Panc1 (cell line): Measurements from ENCODE around the gene BABAM2.

Source experiments
- POLR2AphosphoS5 ChIP-seq: IDR thresholded peaks from 2 replicates; pipeline ENCODE4 v1.6.1; 2012; ENCODE audit warnings: mild to moderate bottlenecking, low read depth, low read length, moderate library complexity
- SIN3A ChIP-seq: IDR thresholded peaks from 2 replicates; pipeline ENCODE4 v1.6.1; 2012; ENCODE audit warnings: low read depth, mild to moderate bottlenecking, low read length, moderate library complexity, borderline replicate concordance; ENCODE audit not compliant: insufficient read depth
- TF ChIP-seq, protein P1 (sequence below): fragments of 450-650 bp; IDR thresholded peaks from 2 replicates; pipeline ENCODE4 v1.5.1; 2017; ENCODE audit warnings: mild to moderate bottlenecking
- TF ChIP-seq, protein P2 (sequence below), 2 experiments: IDR thresholded peaks; 2 replicates each; pipeline ENCODE4 v1.6.1; 2011 to 2012; ENCODE audit warnings: low read depth in 2 of 2, control low read depth in 1 of 2, low read length in 1 of 2, mild to moderate bottlenecking in 1 of 2, moderate library complexity in 1 of 2; ENCODE audit not compliant: insufficient read depth in 1 of 2

GRCh38 chr2:28374331-28374730, 483.8 kb downstream of the BABAM2 start:
- TF ChIP-seq SIN3A (no peak), POLR2AphosphoS5 (no peak)
- TF ChIP-seq, protein P1, sequence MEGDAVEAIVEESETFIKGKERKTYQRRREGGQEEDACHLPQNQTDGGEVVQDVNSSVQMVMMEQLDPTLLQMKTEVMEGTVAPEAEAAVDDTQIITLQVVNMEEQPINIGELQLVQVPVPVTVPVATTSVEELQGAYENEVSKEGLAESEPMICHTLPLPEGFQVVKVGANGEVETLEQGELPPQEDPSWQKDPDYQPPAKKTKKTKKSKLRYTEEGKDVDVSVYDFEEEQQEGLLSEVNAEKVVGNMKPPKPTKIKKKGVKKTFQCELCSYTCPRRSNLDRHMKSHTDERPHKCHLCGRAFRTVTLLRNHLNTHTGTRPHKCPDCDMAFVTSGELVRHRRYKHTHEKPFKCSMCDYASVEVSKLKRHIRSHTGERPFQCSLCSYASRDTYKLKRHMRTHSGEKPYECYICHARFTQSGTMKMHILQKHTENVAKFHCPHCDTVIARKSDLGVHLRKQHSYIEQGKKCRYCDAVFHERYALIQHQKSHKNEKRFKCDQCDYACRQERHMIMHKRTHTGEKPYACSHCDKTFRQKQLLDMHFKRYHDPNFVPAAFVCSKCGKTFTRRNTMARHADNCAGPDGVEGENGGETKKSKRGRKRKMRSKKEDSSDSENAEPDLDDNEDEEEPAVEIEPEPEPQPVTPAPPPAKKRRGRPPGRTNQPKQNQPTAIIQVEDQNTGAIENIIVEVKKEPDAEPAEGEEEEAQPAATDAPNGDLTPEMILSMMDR: no peak
- TF ChIP-seq, protein P2, sequence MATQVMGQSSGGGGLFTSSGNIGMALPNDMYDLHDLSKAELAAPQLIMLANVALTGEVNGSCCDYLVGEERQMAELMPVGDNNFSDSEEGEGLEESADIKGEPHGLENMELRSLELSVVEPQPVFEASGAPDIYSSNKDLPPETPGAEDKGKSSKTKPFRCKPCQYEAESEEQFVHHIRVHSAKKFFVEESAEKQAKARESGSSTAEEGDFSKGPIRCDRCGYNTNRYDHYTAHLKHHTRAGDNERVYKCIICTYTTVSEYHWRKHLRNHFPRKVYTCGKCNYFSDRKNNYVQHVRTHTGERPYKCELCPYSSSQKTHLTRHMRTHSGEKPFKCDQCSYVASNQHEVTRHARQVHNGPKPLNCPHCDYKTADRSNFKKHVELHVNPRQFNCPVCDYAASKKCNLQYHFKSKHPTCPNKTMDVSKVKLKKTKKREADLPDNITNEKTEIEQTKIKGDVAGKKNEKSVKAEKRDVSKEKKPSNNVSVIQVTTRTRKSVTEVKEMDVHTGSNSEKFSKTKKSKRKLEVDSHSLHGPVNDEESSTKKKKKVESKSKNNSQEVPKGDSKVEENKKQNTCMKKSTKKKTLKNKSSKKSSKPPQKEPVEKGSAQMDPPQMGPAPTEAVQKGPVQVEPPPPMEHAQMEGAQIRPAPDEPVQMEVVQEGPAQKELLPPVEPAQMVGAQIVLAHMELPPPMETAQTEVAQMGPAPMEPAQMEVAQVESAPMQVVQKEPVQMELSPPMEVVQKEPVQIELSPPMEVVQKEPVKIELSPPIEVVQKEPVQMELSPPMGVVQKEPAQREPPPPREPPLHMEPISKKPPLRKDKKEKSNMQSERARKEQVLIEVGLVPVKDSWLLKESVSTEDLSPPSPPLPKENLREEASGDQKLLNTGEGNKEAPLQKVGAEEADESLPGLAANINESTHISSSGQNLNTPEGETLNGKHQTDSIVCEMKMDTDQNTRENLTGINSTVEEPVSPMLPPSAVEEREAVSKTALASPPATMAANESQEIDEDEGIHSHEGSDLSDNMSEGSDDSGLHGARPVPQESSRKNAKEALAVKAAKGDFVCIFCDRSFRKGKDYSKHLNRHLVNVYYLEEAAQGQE (IDR thresholded peaks at IDR 0.05; ENCODE audit: insufficient read depth in 1 of 2, low read depth in 2 of 2, low read length in 1 of 2): no peak
